ENCODE results near the gene TSTD2. TPM values are rescaled to one million over a fixed set of nuclear protein-coding genes. Genes with fewer than 3 reads are reported as not detected.

TSTD2 gene
- total RNA-seq, 1 experiment from 2014 or later: 16.8 TPM

GRCh38 chr9:97666907-97667686 is 33.9 kb upstream of the TSTD2 start:
- DNase-seq (ENCODE audit: low spot score) (no peak), ATAC-seq (no peak)
- H3K36me3 Mint-ChIP-seq: peaks cover 83% of the 10 kb centered on the region
- no peak overlapping the region for H3K4me3 Mint-ChIP-seq
- no peaks in the 10 kb centered on the region for H3K9me3 Mint-ChIP-seq
- no peak overlapping the region for H3K27ac Mint-ChIP-seq
- ChIA-PET CTCF (no interaction called here), POLR2A (no interaction called here)
- TF ChIP-seq NR1H2 (CRISPR knock-in tag; IDR thresholded peaks at IDR 0.05) (no peak), MYBL2 (CRISPR knock-in tag; IDR thresholded peaks at IDR 0.05) (no peak), ELF4 (CRISPR knock-in tag; IDR thresholded peaks at IDR 0.05; ENCODE audit: low read depth) (no peak), MAX (CRISPR knock-in tag; IDR thresholded peaks at IDR 0.05) (no peak), ZNF671 (CRISPR knock-in tag; IDR thresholded peaks at IDR 0.05) (no peak), ZNF425 (CRISPR knock-in tag; conservative IDR thresholded peaks at IDR 0.05) (no peak), JAZF1 (CRISPR knock-in tag; IDR thresholded peaks at IDR 0.05) (no peak), TP53 (CRISPR knock-in tag; IDR thresholded peaks at IDR 0.05) (no peak), RORB (CRISPR knock-in tag; IDR thresholded peaks at IDR 0.05) (no peak)
- TF ChIP-seq, protein P1, sequence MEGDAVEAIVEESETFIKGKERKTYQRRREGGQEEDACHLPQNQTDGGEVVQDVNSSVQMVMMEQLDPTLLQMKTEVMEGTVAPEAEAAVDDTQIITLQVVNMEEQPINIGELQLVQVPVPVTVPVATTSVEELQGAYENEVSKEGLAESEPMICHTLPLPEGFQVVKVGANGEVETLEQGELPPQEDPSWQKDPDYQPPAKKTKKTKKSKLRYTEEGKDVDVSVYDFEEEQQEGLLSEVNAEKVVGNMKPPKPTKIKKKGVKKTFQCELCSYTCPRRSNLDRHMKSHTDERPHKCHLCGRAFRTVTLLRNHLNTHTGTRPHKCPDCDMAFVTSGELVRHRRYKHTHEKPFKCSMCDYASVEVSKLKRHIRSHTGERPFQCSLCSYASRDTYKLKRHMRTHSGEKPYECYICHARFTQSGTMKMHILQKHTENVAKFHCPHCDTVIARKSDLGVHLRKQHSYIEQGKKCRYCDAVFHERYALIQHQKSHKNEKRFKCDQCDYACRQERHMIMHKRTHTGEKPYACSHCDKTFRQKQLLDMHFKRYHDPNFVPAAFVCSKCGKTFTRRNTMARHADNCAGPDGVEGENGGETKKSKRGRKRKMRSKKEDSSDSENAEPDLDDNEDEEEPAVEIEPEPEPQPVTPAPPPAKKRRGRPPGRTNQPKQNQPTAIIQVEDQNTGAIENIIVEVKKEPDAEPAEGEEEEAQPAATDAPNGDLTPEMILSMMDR (IDR thresholded peaks at IDR 0.05): no peak
- no peaks in the 10 kb centered on the region for H3K27me3 Mint-ChIP-seq (ENCODE audit: low read depth)
- no peaks in the 10 kb centered on the region for H3K4me1 Mint-ChIP-seq

DNA sequence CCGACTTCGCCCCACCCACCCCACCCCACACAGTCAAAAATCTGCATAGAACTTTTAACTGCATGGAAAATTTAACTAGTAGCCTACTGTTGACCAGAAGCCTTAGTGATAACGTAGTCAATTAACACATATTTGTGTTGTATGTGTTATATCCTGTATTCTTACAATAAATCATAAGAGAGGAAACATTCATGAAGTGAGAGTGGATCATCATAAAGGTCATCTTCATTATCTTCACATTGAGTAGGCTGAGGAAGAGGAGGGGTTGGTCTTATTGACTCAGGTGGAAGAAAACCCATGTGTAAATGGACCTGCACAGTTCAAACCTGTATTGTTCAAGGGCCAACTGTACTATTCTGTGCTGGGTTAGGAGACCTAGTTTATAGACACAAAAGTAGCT is 32.6 kb upstream of the TSTD2 start:
- no peak overlapping the region for H3K4me3 Mint-ChIP-seq
- no peak for TF ChIP-seq IRF1 (CRISPR knock-in tag; IDR thresholded peaks at IDR 0.05)
- POLR2A ChIA-PET: no interaction called here
- no peaks in the 10 kb centered on the region for H3K4me1 Mint-ChIP-seq
- DNase-seq (ENCODE audit: low spot score) (no peak), ATAC-seq (no peak)
- H3K9me3 Mint-ChIP-seq: no peaks in the 10 kb centered on the region
- H3K27me3 Mint-ChIP-seq (ENCODE audit: low read depth): no peaks in the 10 kb centered on the region
- peaks cover 79% of the 10 kb centered on the region for H3K36me3 Mint-ChIP-seq
- CTCF ChIA-PET: no interaction called here
- H3K27ac Mint-ChIP-seq: no peak overlapping the region

GRCh38 chr9:97660847-97661246 is 27.7 kb upstream of the TSTD2 start:
- no peak for TF ChIP-seq ZNF232 (CRISPR knock-in tag; IDR thresholded peaks at IDR 0.05)
- TF ChIP-seq, protein P2, sequence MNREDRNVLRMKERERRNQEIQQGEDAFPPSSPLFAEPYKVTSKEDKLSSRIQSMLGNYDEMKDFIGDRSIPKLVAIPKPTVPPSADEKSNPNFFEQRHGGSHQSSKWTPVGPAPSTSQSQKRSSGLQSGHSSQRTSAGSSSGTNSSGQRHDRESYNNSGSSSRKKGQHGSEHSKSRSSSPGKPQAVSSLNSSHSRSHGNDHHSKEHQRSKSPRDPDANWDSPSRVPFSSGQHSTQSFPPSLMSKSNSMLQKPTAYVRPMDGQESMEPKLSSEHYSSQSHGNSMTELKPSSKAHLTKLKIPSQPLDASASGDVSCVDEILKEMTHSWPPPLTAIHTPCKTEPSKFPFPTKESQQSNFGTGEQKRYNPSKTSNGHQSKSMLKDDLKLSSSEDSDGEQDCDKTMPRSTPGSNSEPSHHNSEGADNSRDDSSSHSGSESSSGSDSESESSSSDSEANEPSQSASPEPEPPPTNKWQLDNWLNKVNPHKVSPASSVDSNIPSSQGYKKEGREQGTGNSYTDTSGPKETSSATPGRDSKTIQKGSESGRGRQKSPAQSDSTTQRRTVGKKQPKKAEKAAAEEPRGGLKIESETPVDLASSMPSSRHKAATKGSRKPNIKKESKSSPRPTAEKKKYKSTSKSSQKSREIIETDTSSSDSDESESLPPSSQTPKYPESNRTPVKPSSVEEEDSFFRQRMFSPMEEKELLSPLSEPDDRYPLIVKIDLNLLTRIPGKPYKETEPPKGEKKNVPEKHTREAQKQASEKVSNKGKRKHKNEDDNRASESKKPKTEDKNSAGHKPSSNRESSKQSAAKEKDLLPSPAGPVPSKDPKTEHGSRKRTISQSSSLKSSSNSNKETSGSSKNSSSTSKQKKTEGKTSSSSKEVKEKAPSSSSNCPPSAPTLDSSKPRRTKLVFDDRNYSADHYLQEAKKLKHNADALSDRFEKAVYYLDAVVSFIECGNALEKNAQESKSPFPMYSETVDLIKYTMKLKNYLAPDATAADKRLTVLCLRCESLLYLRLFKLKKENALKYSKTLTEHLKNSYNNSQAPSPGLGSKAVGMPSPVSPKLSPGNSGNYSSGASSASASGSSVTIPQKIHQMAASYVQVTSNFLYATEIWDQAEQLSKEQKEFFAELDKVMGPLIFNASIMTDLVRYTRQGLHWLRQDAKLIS (CRISPR knock-in tag; IDR thresholded peaks at IDR 0.05; ENCODE audit: borderline replicate concordance): no peak
- TF ChIP-seq FOXK1 (CRISPR knock-in tag; IDR thresholded peaks at IDR 0.05): no peak
- no peak for TF ChIP-seq GRHL2 (CRISPR knock-in tag; IDR thresholded peaks at IDR 0.05; ENCODE audit: insufficient replicate concordance, severe bottlenecking)
- no peak for TF ChIP-seq MYBL2 (CRISPR knock-in tag; IDR thresholded peaks at IDR 0.05)
- TF ChIP-seq NR3C1 (CRISPR knock-in tag; conservative IDR thresholded peaks at IDR 0.05; ENCODE audit: low read depth): no peak
- TF ChIP-seq ZNF671 (CRISPR knock-in tag; IDR thresholded peaks at IDR 0.05): no peak
- no peak for TF ChIP-seq FOXP4 (CRISPR knock-in tag; IDR thresholded peaks at IDR 0.05)
- TF ChIP-seq GABPB1 (CRISPR knock-in tag; IDR thresholded peaks at IDR 0.05): no peak
- Mint-ChIP-seq H3K27ac (no peak overlapping the region), H3K4me3 (no peak overlapping the region), H3K4me1 (no peaks in the 10 kb centered on the region), H3K9me3 (no peaks in the 10 kb centered on the region), H3K36me3 (peaks cover 79% of the 10 kb centered on the region), H3K27me3 (ENCODE audit: low read depth) (no peaks in the 10 kb centered on the region)
- ChIA-PET CTCF (no interaction called here), POLR2A (no interaction called here)
- ATAC-seq (no peak), DNase-seq (ENCODE audit: low spot score) (no peak)
